PFSK-1 (cell line): ENCODE data around the gene PSRC1.

ENCODE experiments used
- FOXP2 ChIP-seq: optimal IDR thresholded peaks from 2 replicates; pipeline ENCODE3; 2011; ENCODE audit warnings: borderline replicate concordance, control low read depth, inconsistent platforms; ENCODE audit not compliant: insufficient read depth; ENCODE audit errors: extremely low read length, extremely low read depth
- POLR2AphosphoS5 ChIP-seq: IDR thresholded peaks from 2 replicates; pipeline ENCODE4 v1.6.1; 2012; ENCODE audit warnings: low read depth, mild to moderate bottlenecking, control low read depth, low read length, moderate library complexity
- REST ChIP-seq, 2 experiments: IDR thresholded peaks; 2 replicates each; pipeline versions ENCODE4 v1.6.1 to v1.8.0; 2011 to 2012; ENCODE audit warnings: low read depth in 2 of 2, low read length in 2 of 2, control low read depth in 1 of 2, inconsistent platforms in 1 of 2, mild to moderate bottlenecking in 1 of 2, moderate library complexity in 1 of 2; ENCODE audit not compliant: insufficient read depth in 1 of 2
- SIN3A ChIP-seq: IDR thresholded peaks from 2 replicates; pipeline ENCODE4 v1.6.1; 2012; ENCODE audit warnings: mild to moderate bottlenecking, low read length, moderate library complexity, borderline replicate concordance; ENCODE audit not compliant: insufficient read depth
- TAF1 ChIP-seq: IDR thresholded peaks from 2 replicates; pipeline ENCODE4 v1.6.1; 2012; ENCODE audit warnings: low read length, control low read depth, borderline replicate concordance; ENCODE audit not compliant: insufficient read depth

- TF ChIP-seq REST (IDR thresholded peaks at IDR 0.05; ENCODE audit: insufficient read depth in 1 of 2, low read depth in 2 of 2, low read length in 2 of 2) (no peak), POLR2AphosphoS5 (no peak), SIN3A (no peak), FOXP2 (no peak), TAF1 (no peak)
Observed at GRCh38 chr1:109281680-109282496, 1.1 kb downstream of the PSRC1 start.
